K562 (cell line): ENCODE results near the gene CBLC. TPM values are rescaled to one million over a fixed set of nuclear protein-coding genes. Genes with fewer than 3 reads are reported as not detected.

ENCODE experiments used
- ATAC-seq: fragments of 200-7000 bp; cut with Tn5 transposase; 3 replicates; pipeline ENCODE4 v1.9.1; 2020; ENCODE audit warnings: moderate library complexity
- BruUV-seq: library from RNA; stranded (reverse); fragments of 400-500 nt; replicated peaks from 2 replicates; lab custom pipeline; 2021; lab: Mats Ljungman, UMichigan
- CTCF ChIA-PET: fragments of 300-600 bp; formaldehyde crosslinking; extraction: SDS; loops from one replicate; lab custom pipeline; 2021; ENCODE audit warnings: low intra/inter-chr PET ratio; lab: Yijun Ruan, JAX
- POLR2A ChIA-PET: fragments of 300-600, 350-650 bp; sonication (Branson Sonifier 250); formaldehyde crosslinking; extraction: SDS; loops from one replicate; lab custom pipeline; 2021; ENCODE audit warnings: antibody characterized with exemption, inconsistent platforms; lab: Yijun Ruan, JAX
- DNase-seq, 4 experiments: peaks; one replicate each; pipeline versions ENCODE4 v3.0.0 to v3.0.0-alpha.2; 2011 to 2018; ENCODE audit warnings: low spot score in 3 of 4, mixed read lengths in 3 of 4; ENCODE audit errors: extremely low read depth in 1 of 4
- FAIRE-seq: peaks from 2 replicates; lab custom pipeline; 2011; peaks lifted over from hg19 to GRCh38; lab: Jason Lieb, UNC
- H2AFZ ChIP-seq: 2 replicates; pipeline ENCODE4 v1.6.0; 2011; ENCODE audit warnings: low read depth, low read length, control low read depth, inconsistent platforms
- H3K27ac ChIP-seq: fragments of 200-600 bp; 3 replicates; pipeline ENCODE4 v1.8.0; 2011; ENCODE audit warnings: low read depth, mild to moderate bottlenecking, control low read depth, inconsistent platforms, low read length, moderate library complexity, mixed read lengths; ENCODE audit errors: extremely low read depth
- H3K27me3 ChIP-seq, 2 experiments: fragments of 300-600 bp in 1 of 2; 2 replicates in 1 of 2; 3 replicates in 1 of 2; pipeline versions ENCODE4 v1.6.0 to v1.8.0; 2011; ENCODE audit warnings: inconsistent platforms in 2 of 2, low read length in 2 of 2, mild to moderate bottlenecking in 1 of 2, mixed read lengths in 1 of 2, moderate library complexity in 1 of 2; ENCODE audit not compliant: control insufficient read depth in 2 of 2, insufficient read depth in 2 of 2
- H3K36me3 ChIP-seq: fragments of 300-600 bp; 3 replicates; pipeline ENCODE4 v1.8.0; 2011; ENCODE audit warnings: mild to moderate bottlenecking, low read length, inconsistent platforms; ENCODE audit not compliant: control insufficient read depth, insufficient read depth
- H3K4me1 ChIP-seq, 2 experiments: fragments of 200-600 bp in 1 of 2; replicated peaks in 1 of 2; 2 replicates in 1 of 2; 3 replicates in 1 of 2; pipeline versions ENCODE4 v1.5.1 to v1.8.0; 2011; ENCODE audit warnings: inconsistent platforms in 2 of 2, low read length in 2 of 2, mild to moderate bottlenecking in 1 of 2, mixed read lengths in 1 of 2, moderate library complexity in 1 of 2; ENCODE audit not compliant: control insufficient read depth in 2 of 2, insufficient read depth in 2 of 2
- H3K4me2 ChIP-seq: 2 replicates; pipeline ENCODE4 v1.6.1; 2011; ENCODE audit warnings: low read length, control low read depth, inconsistent platforms, mixed read lengths; ENCODE audit not compliant: insufficient read depth
- H3K4me3 ChIP-seq: fragments of 200-600 bp; sonication (generic), shearing (Covaris generic); 2 replicates; pipeline ENCODE4 v1.5.1; 2016; ENCODE audit warnings: control low read depth, inconsistent platforms
- H3K79me2 ChIP-seq: fragments of 200-600 bp; 3 replicates; pipeline ENCODE4 v1.8.0; 2011; ENCODE audit warnings: low read length, inconsistent platforms; ENCODE audit not compliant: control insufficient read depth, insufficient read depth
- H3K9ac ChIP-seq, 2 experiments: 2 replicates each; pipeline versions ENCODE4 v1.6.0 to v1.6.1; 2011; ENCODE audit warnings: low read depth in 2 of 2, low read length in 2 of 2, control low read depth in 1 of 2, inconsistent platforms in 1 of 2, mild to moderate bottlenecking in 1 of 2, mixed read lengths in 1 of 2; ENCODE audit not compliant: insufficient read depth in 1 of 2
- H3K9me1 ChIP-seq: one replicate; pipeline ENCODE4 v1.6.0; 2011; ENCODE audit warnings: inconsistent platforms, mild to moderate bottlenecking, low read length, moderate library complexity; ENCODE audit not compliant: control insufficient read depth, insufficient read depth
- H3K9me3 ChIP-seq: replicated peaks from 2 replicates; pipeline ENCODE4 v1.5.1; 2011; ENCODE audit warnings: low read depth, low read length, inconsistent platforms; ENCODE audit not compliant: control insufficient read depth, insufficient read depth
- H4K20me1 ChIP-seq: replicated peaks from 2 replicates; pipeline ENCODE4 v1.6.1; 2011; ENCODE audit warnings: low read length, inconsistent platforms, mixed read lengths; ENCODE audit not compliant: control insufficient read depth, insufficient read depth
- ARID2 ChIP-seq: fragments of 450-650 bp; IDR thresholded peaks from 2 replicates; pipeline ENCODE4 v1.6.1; 2017; ENCODE audit warnings: antibody characterized with exemption, mild to moderate bottlenecking
- CBX3 ChIP-seq, 2 experiments: IDR thresholded peaks; 1 replicate in 1 of 2; 2 replicates in 1 of 2; pipeline ENCODE4 v1.6.1; 2012; ENCODE audit warnings: inconsistent platforms in 2 of 2, low read length in 2 of 2, borderline replicate concordance in 1 of 2, control low read depth in 1 of 2
- DPF2 ChIP-seq: fragments of 450-650 bp; IDR thresholded peaks from 2 replicates; pipeline ENCODE4 v1.6.1; 2016
- ELF4 ChIP-seq: fragments of 450-650 bp; formaldehyde crosslinking; IDR thresholded peaks from 2 replicates; pipeline ENCODE4 v1.4.0; 2022; ENCODE audit warnings: missing genetic modification characterization
- FOXJ2 ChIP-seq: fragments of 200-800 bp; sonication (Bioruptor generic); IDR thresholded peaks from 2 replicates; pipeline ENCODE4 v1.6.1; 2016; ENCODE audit warnings: missing genetic modification characterization, missing compliant biosample characterization
- FOXJ3 ChIP-seq: sonication (generic); formaldehyde crosslinking; IDR thresholded peaks from 2 replicates; pipeline ENCODE4 v1.4.0; 2020; ENCODE audit warnings: mild to moderate bottlenecking, missing genetic modification reagents
- GABPB2 ChIP-seq: fragments of 250-450 bp; sonication (Bioruptor Pico); conservative IDR thresholded peaks from 2 replicates; pipeline ENCODE4 v1.5.1; 2021; ENCODE audit warnings: mild to moderate bottlenecking
- HDAC3 ChIP-seq: fragments of 450-650 bp; IDR thresholded peaks from 2 replicates; pipeline ENCODE4 v1.6.1; 2018; ENCODE audit warnings: borderline replicate concordance, mild to moderate bottlenecking, moderate library complexity; ENCODE audit not compliant: partially characterized antibody
- HDAC8 ChIP-seq: fragments of 450-650 bp; IDR thresholded peaks from 2 replicates; pipeline ENCODE4 v1.6.1; 2016; ENCODE audit warnings: mild to moderate bottlenecking, missing genetic modification characterization, moderate library complexity, missing compliant biosample characterization
- NUFIP1 ChIP-seq: fragments of 450-650 bp; IDR thresholded peaks from 2 replicates; pipeline ENCODE4 v1.6.1; 2018; ENCODE audit not compliant: partially characterized antibody
- PHB ChIP-seq: fragments of 250-450 bp; sonication (Bioruptor Pico); IDR thresholded peaks from 2 replicates; pipeline ENCODE4 v1.5.0; 2021
- POLR2AphosphoS5 ChIP-seq: IDR thresholded peaks from 2 replicates; pipeline ENCODE4 v1.6.1; 2011; ENCODE audit warnings: mild to moderate bottlenecking, low read depth, low read length, moderate library complexity; ENCODE audit not compliant: control insufficient read depth, insufficient read depth
- RB1 ChIP-seq: fragments of 450-650 bp; IDR thresholded peaks from 2 replicates; pipeline ENCODE4 v1.6.1; 2017; ENCODE audit warnings: low read depth, mild to moderate bottlenecking
- SAFB ChIP-seq: fragments of 200-400 bp; formaldehyde crosslinking; IDR thresholded peaks from 2 replicates; pipeline ENCODE4 v1.6.1; 2017; ENCODE audit warnings: low read depth, low read length, borderline replicate concordance
- SMAD2 ChIP-seq: fragments of 150-350 bp; IDR thresholded peaks from 2 replicates; pipeline ENCODE4 v1.6.1; 2014; ENCODE audit warnings: low read depth, mild to moderate bottlenecking, low read length
- STAT5A ChIP-seq: IDR thresholded peaks from 2 replicates; pipeline ENCODE4 v1.6.1; 2012; ENCODE audit warnings: low read length, inconsistent platforms, borderline replicate concordance
- ZNF23 ChIP-seq: fragments of 250-450 bp; sonication (Bioruptor Pico); IDR thresholded peaks from 2 replicates; pipeline ENCODE4 v1.4.0; 2020; ENCODE audit warnings: mild to moderate bottlenecking
- ZZZ3 ChIP-seq: fragments of 450-650 bp; IDR thresholded peaks from 2 replicates; pipeline ENCODE4 v1.6.1; 2016; ENCODE audit warnings: antibody characterized with exemption, mild to moderate bottlenecking, moderate library complexity
- whole genome bisulfite sequencing: fragments of 100-300 bp; shearing (Covaris generic); methylation state at CpG from one replicate; pipeline ENCODE4 v1.1.6; 2016; ENCODE audit warnings: low coverage, mixed read lengths; ENCODE audit not compliant: insufficient coverage; ENCODE audit errors: missing lambda C conversion rate; 5-methylcytosine and 5-hydroxymethylcytosine counted together
- in situ Hi-C: fragments of 300-500 bp; cut with MboI; formaldehyde crosslinking; loops from 4 replicates; pipeline ENCODE4 v1.15.0; 2018; ENCODE audit warnings: inconsistent platforms, mixed read lengths
- intact Hi-C: fragments of 100-400 bp; cut with micrococcal nuclease; formaldehyde crosslinking; loops from 2 replicates; pipeline ENCODE4 v1.14.2; 2022
- polyA plus RNA-seq, 8 experiments: library from polyadenylated mRNA; depleted of rRNA in 4 of 8; stranded (reverse) in 5 of 8; unstranded in 3 of 8; fragments of >200 nt; fragmentation: Nextera tagmentation in 2 of 8; fragmentation: Illumina TruSeq in 1 of 8; extraction: Ambion mirVana in 2 of 8; extraction: Trizol in 1 of 8; gene quantifications; 2 replicates each; pipeline versions ENCODE4 v1.2.1 to v1.2.3, GENCODE V29; 2011 to 2014; ENCODE audit warnings: inconsistent platforms in 1 of 8, missing spikeins in 1 of 8
- total RNA-seq, 7 experiments: library from RNA; depleted of rRNA in 6 of 7; stranded (reverse); fragments of >200 nt in 6 of 7; fragmentation: Illumina TruSeq in 2 of 7; extraction: Trizol in 2 of 7; gene quantifications; 2 replicates each; pipeline versions ENCODE4 v1.2.1 to v1.2.3, GENCODE V29; 2011 to 2021; ENCODE audit warnings: low replicate concordance in 1 of 7
- TF ChIP-seq, protein P1 (sequence below): fragments of 250-450 bp; sonication (Bioruptor Pico); IDR thresholded peaks from 2 replicates; pipeline ENCODE4 v1.8.0; 2021; ENCODE audit warnings: mild to moderate bottlenecking, moderate library complexity
- TF ChIP-seq, protein P2 (sequence below), 2 experiments: IDR thresholded peaks; 2 replicates each; pipeline ENCODE4 v1.6.1; 2012; ENCODE audit warnings: improper control_type of control experiment in 2 of 2, low read depth in 2 of 2, low read length in 2 of 2, borderline replicate concordance in 1 of 2

The CBLC gene
- total and polyA plus RNA-seq, 9 of the 15 experiments (the other 6 are each of a cell fraction or from before 2014, with no cell fraction given), result 0.09 TPM; not detected in 8

DNA sequence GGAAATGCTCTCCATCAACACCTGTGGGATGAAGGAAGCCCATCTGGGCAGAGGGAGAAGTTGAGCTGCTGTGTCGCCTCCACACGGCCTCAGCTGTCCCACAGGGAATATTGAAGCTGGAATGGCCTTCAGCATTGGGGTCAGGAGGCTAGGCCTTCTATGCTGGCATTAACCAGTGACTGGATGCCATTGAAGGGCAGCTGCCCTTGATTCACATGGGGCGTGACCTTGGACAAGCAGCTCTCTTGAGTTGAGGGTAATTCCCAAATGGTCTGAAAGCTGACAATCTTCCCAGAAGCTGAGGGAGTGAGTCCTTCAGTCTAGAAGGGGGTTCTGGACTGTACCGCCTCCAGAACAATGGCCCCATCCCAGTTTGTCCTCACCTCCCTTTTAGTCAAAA lies 22.5 kb upstream of the CBLC start:
- no TSS peak for BruUV-seq
- DNase-seq (no peak), ATAC-seq (no peak), FAIRE-seq (no peak)
- Histone ChIP-seq H3K27ac (peak overlapping the region; percentile 77; the same call in 2 of the 3 replicates), H3K9me1 (no peaks in the 10 kb centered on the region), H3K27me3 (no peaks in the 10 kb centered on the region), H3K4me2 (peak overlapping the region; percentile 78), H3K4me3 (no peak overlapping the region), H3K4me1 (peaks cover 22 to 52% of the 10 kb centered on the region in 2 experiments), H4K20me1 (no peaks in the 10 kb centered on the region), H2AFZ (peak overlapping the region; percentile 80; the same call in 1 of the 2 replicates), H3K9ac (peak overlapping the region; percentile 69 to 85; a peak in 2 of 4 replicates), H3K9me3 (no peaks in the 10 kb centered on the region), H3K36me3 (no peaks in the 10 kb centered on the region), H3K79me2 (no peaks in the 10 kb centered on the region)
- no peak for TF ChIP-seq GABPB2
- TF ChIP-seq FOXJ2 (tag), result no peak
- TF ChIP-seq ELF4, result no peak
- TF ChIP-seq CBX3 (IDR thresholded peaks at IDR 0.05; ENCODE audit: borderline replicate concordance in 1 of 2, low read length in 2 of 2), result no peak
- no peak for TF ChIP-seq HDAC8 (tag)
- no peak for TF ChIP-seq ARID2
- no peak for TF ChIP-seq ZNF23 (CRISPR knock-in tag)
- no peak for TF ChIP-seq SMAD2
- TF ChIP-seq STAT5A, result no peak
- TF ChIP-seq NUFIP1, result no peak
- no peak for TF ChIP-seq ZZZ3
- no peak for TF ChIP-seq FOXJ3
- TF ChIP-seq, protein P1, sequence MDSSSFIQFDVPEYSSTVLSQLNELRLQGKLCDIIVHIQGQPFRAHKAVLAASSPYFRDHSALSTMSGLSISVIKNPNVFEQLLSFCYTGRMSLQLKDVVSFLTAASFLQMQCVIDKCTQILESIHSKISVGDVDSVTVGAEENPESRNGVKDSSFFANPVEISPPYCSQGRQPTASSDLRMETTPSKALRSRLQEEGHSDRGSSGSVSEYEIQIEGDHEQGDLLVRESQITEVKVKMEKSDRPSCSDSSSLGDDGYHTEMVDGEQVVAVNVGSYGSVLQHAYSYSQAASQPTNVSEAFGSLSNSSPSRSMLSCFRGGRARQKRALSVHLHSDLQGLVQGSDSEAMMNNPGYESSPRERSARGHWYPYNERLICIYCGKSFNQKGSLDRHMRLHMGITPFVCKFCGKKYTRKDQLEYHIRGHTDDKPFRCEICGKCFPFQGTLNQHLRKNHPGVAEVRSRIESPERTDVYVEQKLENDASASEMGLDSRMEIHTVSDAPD (CRISPR knock-in tag), result no peak
- no peak for TF ChIP-seq POLR2AphosphoS5
- TF ChIP-seq SAFB, result no peak
- TF ChIP-seq PHB (CRISPR knock-in tag), result no peak
- TF ChIP-seq RB1, result no peak
- no peak for TF ChIP-seq DPF2
- TF ChIP-seq HDAC3, result no peak
- TF ChIP-seq, protein P2, sequence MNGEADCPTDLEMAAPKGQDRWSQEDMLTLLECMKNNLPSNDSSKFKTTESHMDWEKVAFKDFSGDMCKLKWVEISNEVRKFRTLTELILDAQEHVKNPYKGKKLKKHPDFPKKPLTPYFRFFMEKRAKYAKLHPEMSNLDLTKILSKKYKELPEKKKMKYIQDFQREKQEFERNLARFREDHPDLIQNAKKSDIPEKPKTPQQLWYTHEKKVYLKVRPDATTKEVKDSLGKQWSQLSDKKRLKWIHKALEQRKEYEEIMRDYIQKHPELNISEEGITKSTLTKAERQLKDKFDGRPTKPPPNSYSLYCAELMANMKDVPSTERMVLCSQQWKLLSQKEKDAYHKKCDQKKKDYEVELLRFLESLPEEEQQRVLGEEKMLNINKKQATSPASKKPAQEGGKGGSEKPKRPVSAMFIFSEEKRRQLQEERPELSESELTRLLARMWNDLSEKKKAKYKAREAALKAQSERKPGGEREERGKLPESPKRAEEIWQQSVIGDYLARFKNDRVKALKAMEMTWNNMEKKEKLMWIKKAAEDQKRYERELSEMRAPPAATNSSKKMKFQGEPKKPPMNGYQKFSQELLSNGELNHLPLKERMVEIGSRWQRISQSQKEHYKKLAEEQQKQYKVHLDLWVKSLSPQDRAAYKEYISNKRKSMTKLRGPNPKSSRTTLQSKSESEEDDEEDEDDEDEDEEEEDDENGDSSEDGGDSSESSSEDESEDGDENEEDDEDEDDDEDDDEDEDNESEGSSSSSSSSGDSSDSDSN (IDR thresholded peaks at IDR 0.05; ENCODE audit: borderline replicate concordance in 1 of 2, low read depth in 2 of 2, low read length in 2 of 2), result no peak
- intact Hi-C loops, result no loop called here
- CTCF ChIA-PET, result no interaction called here
- 85% methylated on average over 4 of the region's 4 CpGs for WGBS
- in situ Hi-C loops, result no loop called here
- POLR2A ChIA-PET, result no interaction called here
